ENCODE measurements around the gene LRGUK. TPM values are rescaled to one million over a fixed set of nuclear protein-coding genes. Genes with fewer than 3 reads are reported as not detected.

Gene LRGUK
- total RNA-seq, 1 experiment from 2014 or later: 0.49 TPM

- Histone ChIP-seq H3K4me1 (ENCODE audit: control insufficient read depth in 1 of 2, insufficient read depth in 2 of 2, low read length in 2 of 2) (no peaks in the 10 kb centered on the region), H3K9me3 (ENCODE audit: control insufficient read depth in 1 of 2, insufficient read depth in 1 of 2, low read depth in 1 of 2, low read length in 2 of 2) (no peaks in the 10 kb centered on the region), H3K36me3 (ENCODE audit: control insufficient read depth in 1 of 2, insufficient read depth in 2 of 2, low read length in 2 of 2) (no peaks in the 10 kb centered on the region), H3K27ac (ENCODE audit: low read depth, low read length) (no peak overlapping the region), H3K4me2 (ENCODE audit: low read length) (no peak overlapping the region), H3K4me3 (replicated peaks in 1 of 2; ENCODE audit: low read depth in 1 of 2, low read length in 2 of 2) (no peak overlapping the region), H3K9ac (ENCODE audit: low read length) (no peak overlapping the region), H2AFZ (ENCODE audit: low read depth, low read length, poor library complexity, severe bottlenecking) (no peak overlapping the region), H4K20me1 (ENCODE audit: insufficient read depth) (no peaks in the 10 kb centered on the region), H3K9me2 (ENCODE audit: insufficient read depth) (no peaks in the 10 kb centered on the region), H3K27me3 (ENCODE audit: insufficient read depth, low read length) (no peaks in the 10 kb centered on the region), H3K79me2 (ENCODE audit: insufficient read depth, low read length) (no peaks in the 10 kb centered on the region)
- no TSS peak for BruUV-seq (replicated peaks)
- POLR2A ChIA-PET: no interaction called here
- TF ChIP-seq CTCF (IDR thresholded peaks at IDR 0.05 in 2 of 3, conservative IDR thresholded peaks at IDR 0.05 in 1 of 3; ENCODE audit: borderline replicate concordance in 1 of 3, insufficient read depth in 1 of 3, low read depth in 2 of 3, low read length in 2 of 3): no peak
- no peak for TF ChIP-seq MAX (IDR thresholded peaks at IDR 0.05)
- no peak for TF ChIP-seq YY1 (IDR thresholded peaks at IDR 0.05; ENCODE audit: extremely low read depth, insufficient replicate concordance, low read depth, low read length)
- no peak for ATAC-seq
- intact Hi-C loops (cut with micrococcal nuclease): no loop called here
- DNase-seq (ENCODE audit: low read depth, low spot score): no peak
- CTCF ChIA-PET: no interaction called here
- RAD21 ChIA-PET (ENCODE audit: low non-redundant PET in 1 of 2, low total read pairs in 2 of 2, uncharacterized antibody in 2 of 2, unreplicated experiment in 2 of 2): no interaction called here
Measured at GRCh38 chr7:134200970-134201369, 73.8 kb downstream of the LRGUK start.

- no peaks in the 10 kb centered on the region for H3K36me3 ChIP-seq (ENCODE audit: control insufficient read depth in 1 of 2, insufficient read depth in 2 of 2, low read length in 2 of 2)
- TF ChIP-seq ATF3 (IDR thresholded peaks at IDR 0.05) (no peak), CBX3 (IDR thresholded peaks at IDR 0.05; ENCODE audit: low read depth) (no peak), RAD21 (IDR thresholded peaks at IDR 0.05; ENCODE audit: low read depth) (no peak), ZNF274 (IDR thresholded peaks at IDR 0.05; ENCODE audit: low read depth, low read length) (no peak), ELF1 (IDR thresholded peaks at IDR 0.05; ENCODE audit: borderline replicate concordance, low read depth) (no peak), SP1 (IDR thresholded peaks at IDR 0.05; ENCODE audit: low read depth) (no peak), YY1 (IDR thresholded peaks at IDR 0.05; ENCODE audit: extremely low read depth, insufficient replicate concordance, low read depth, low read length) (no peak), REST (IDR thresholded peaks at IDR 0.05; ENCODE audit: low read depth) (no peak), ZFX (IDR thresholded peaks at IDR 0.05) (no peak)
- intact Hi-C loops (cut with micrococcal nuclease): no loop called here
- no TSS peak for BruUV-seq (replicated peaks)
- no peak overlapping the region for H3K4me2 ChIP-seq (ENCODE audit: low read length)
- ATAC-seq (no peak), DNase-seq (ENCODE audit: low read depth, low spot score) (no peak)
- no peaks in the 10 kb centered on the region for H3K9me2 ChIP-seq (ENCODE audit: insufficient read depth)
- H4K20me1 ChIP-seq (ENCODE audit: insufficient read depth): no peaks in the 10 kb centered on the region
- ChIA-PET RAD21 (ENCODE audit: low non-redundant PET in 1 of 2, low total read pairs in 2 of 2, uncharacterized antibody in 2 of 2, unreplicated experiment in 2 of 2) (no interaction called here), POLR2A (no interaction called here), CTCF (no interaction called here)
- H3K9me3 ChIP-seq (ENCODE audit: control insufficient read depth in 1 of 2, insufficient read depth in 1 of 2, low read depth in 1 of 2, low read length in 2 of 2): no peaks in the 10 kb centered on the region
- no peaks in the 10 kb centered on the region for H3K79me2 ChIP-seq (ENCODE audit: insufficient read depth, low read length)
- H3K4me1 ChIP-seq (ENCODE audit: control insufficient read depth in 1 of 2, insufficient read depth in 2 of 2, low read length in 2 of 2): no peaks in the 10 kb centered on the region
- H3K27me3 ChIP-seq (ENCODE audit: insufficient read depth, low read length): no peaks in the 10 kb centered on the region
- H2AFZ ChIP-seq (ENCODE audit: low read depth, low read length, poor library complexity, severe bottlenecking): no peak overlapping the region
- H3K9ac ChIP-seq (ENCODE audit: low read length): no peak overlapping the region
- no peak overlapping the region for H3K4me3 ChIP-seq (replicated peaks in 1 of 2; ENCODE audit: low read depth in 1 of 2, low read length in 2 of 2)
- no peak overlapping the region for H3K27ac ChIP-seq (ENCODE audit: low read depth, low read length)
Measured at GRCh38 chr7:134201569-134202261, 74.6 kb downstream of the LRGUK start.

All from HCT116 (cell line).